Chondrocyte (in vitro differentiated cells): ENCODE measurements around the gene FLNC. TPM values are rescaled to one million over a fixed set of nuclear protein-coding genes. Genes with fewer than 3 reads are reported as not detected.

Source experiments
- DNase-seq: peaks from one replicate; pipeline ENCODE4 v3.0.0; 2021; ENCODE audit warnings: mixed read lengths, low spot score
- H3K27ac Mint-ChIP-seq: one replicate; pipeline ENCODE4 v1.8.0; 2021; ENCODE audit warnings: mild to moderate bottlenecking, moderate library complexity, mixed read lengths; ENCODE audit not compliant: unreplicated experiment
- H3K27me3 Mint-ChIP-seq: 2 replicates; pipeline ENCODE4 v1.8.0; 2021; ENCODE audit warnings: low read depth, mixed read lengths
- H3K36me3 Mint-ChIP-seq: 2 replicates; pipeline ENCODE4 v1.8.0; 2021; ENCODE audit warnings: low read depth, mixed read lengths
- H3K4me1 Mint-ChIP-seq: 2 replicates; pipeline ENCODE4 v1.8.0; 2021; ENCODE audit warnings: low read depth, mild to moderate bottlenecking, mixed read lengths
- H3K4me3 Mint-ChIP-seq: one replicate; pipeline ENCODE4 v1.8.0; 2021; ENCODE audit warnings: mild to moderate bottlenecking, moderate library complexity, mixed read lengths; ENCODE audit not compliant: unreplicated experiment
- H3K9me3 Mint-ChIP-seq: 2 replicates; pipeline ENCODE4 v1.8.0; 2021; ENCODE audit warnings: low read depth, mixed read lengths
- total RNA-seq: library from RNA; stranded (reverse); gene quantifications from 3 replicates; pipeline ENCODE4 v1.2.1, GENCODE V29; 2021
- TF ChIP-seq, protein P1 (sequence below): fragments of 200-600 bp; sonication (generic); IDR thresholded peaks from 2 replicates; pipeline ENCODE4 v1.5.0; 2021; ENCODE audit warnings: antibody characterized with exemption, mild to moderate bottlenecking, moderate library complexity

Gene FLNC
- total RNA-seq, 1 donor from 2014 or later: 118 TPM

DNA sequence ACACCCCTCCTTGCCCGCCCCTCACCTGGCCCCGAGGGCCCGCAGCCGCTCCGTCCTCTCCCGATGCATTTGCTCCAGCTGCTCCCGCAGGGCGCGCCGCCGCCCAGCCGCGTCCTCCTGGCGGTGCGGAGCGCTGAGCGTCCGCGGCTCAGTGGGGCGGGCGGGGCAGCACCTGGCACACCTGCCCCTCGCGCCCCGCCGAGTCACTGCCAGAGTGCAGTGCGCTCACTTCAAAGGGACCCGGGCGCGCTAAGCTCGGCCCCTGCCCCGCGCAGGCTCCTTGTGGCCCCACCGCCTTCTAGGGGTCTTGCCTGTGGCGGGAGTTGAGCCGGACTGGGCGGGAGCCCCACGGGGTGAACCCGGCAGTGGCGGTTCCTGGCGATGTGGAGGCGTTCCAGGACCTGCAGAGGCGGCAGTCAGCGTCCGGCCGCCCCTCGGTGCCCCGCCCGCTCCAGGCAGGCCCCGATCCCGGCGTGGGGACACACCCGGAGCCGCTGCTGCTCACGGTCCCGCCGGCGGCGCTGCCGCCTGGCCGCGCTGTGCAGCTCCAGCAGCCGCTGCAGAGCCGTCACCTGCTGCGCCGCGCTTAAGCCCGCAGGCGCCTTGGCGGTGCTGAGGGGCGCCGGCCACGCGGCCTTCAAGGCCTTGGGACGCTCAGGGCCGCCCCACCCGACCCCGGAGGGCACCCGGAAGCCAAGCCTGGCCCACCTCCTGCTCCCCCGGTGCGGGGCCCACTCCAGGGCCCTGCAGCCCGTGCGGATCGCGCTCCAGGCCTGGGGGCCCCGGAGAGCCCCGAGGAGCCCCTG, 39.1 kb downstream of the FLNC start:
- DNase-seq: peak; percentile 87
- no peak overlapping the region for H3K27ac Mint-ChIP-seq
- H3K9me3 Mint-ChIP-seq: no peaks in the 10 kb centered on the region
- H3K27me3 Mint-ChIP-seq: no peaks in the 10 kb centered on the region
- TF ChIP-seq, protein P1, sequence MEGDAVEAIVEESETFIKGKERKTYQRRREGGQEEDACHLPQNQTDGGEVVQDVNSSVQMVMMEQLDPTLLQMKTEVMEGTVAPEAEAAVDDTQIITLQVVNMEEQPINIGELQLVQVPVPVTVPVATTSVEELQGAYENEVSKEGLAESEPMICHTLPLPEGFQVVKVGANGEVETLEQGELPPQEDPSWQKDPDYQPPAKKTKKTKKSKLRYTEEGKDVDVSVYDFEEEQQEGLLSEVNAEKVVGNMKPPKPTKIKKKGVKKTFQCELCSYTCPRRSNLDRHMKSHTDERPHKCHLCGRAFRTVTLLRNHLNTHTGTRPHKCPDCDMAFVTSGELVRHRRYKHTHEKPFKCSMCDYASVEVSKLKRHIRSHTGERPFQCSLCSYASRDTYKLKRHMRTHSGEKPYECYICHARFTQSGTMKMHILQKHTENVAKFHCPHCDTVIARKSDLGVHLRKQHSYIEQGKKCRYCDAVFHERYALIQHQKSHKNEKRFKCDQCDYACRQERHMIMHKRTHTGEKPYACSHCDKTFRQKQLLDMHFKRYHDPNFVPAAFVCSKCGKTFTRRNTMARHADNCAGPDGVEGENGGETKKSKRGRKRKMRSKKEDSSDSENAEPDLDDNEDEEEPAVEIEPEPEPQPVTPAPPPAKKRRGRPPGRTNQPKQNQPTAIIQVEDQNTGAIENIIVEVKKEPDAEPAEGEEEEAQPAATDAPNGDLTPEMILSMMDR: peak; percentile 55
- peaks cover 26% of the 10 kb centered on the region for H3K4me1 Mint-ChIP-seq
- H3K4me3 Mint-ChIP-seq: peak overlapping the region; percentile 53
- H3K36me3 Mint-ChIP-seq: peaks cover 10% of the 10 kb centered on the region

DNA sequence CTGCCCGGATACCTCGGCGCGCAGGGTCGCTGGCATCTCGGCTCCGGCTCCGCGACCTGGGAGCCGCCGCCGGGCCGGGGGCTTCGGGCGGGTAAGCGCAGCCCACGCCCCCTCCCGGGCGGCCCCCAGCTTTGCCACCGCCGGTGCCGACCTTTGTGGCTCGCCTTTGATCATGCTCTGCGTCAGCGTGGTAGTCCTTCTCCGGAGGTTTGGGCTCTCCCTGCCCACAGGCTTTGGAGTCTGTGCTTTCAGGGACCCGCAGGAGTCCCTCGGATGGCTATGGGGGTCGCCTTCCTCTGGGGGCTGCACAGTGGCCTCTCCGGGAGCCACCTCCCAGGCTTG, 39.7 kb downstream of the FLNC start:
- no peak for DNase-seq
- Mint-ChIP-seq H3K4me3 (peak overlapping the region; percentile 58), H3K9me3 (no peaks in the 10 kb centered on the region), H3K27ac (no peak overlapping the region), H3K4me1 (peaks cover 24% of the 10 kb centered on the region), H3K27me3 (no peaks in the 10 kb centered on the region), H3K36me3 (peaks cover 10% of the 10 kb centered on the region)
- TF ChIP-seq, protein P1: no peak

DNA sequence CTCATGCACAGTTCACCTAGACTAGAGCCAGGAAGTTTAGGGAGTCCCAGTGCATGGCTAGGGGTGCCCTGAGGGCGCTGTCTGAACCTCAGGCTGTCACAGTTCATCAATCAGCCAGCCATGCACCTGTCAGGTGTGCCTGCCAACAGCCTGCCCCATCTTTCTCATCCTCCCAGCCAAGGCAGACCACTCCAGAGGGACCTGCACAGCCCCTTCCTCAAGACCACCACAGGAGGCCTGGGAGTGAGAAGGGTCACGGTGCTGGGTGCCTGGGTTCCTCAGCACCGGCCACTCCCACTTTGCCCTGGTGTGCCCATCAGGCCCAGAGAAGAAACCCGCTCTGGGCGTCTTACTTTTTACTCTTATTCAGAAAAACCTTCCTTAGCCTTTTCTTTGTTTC, 40.8 kb downstream of the FLNC start:
- DNase-seq: peak; percentile 81
- no peak overlapping the region for H3K27ac Mint-ChIP-seq
- H3K27me3 Mint-ChIP-seq: peaks cover 2% of the 10 kb centered on the region
- peaks cover 2% of the 10 kb centered on the region for H3K36me3 Mint-ChIP-seq
- H3K9me3 Mint-ChIP-seq: no peaks in the 10 kb centered on the region
- TF ChIP-seq, protein P1: no peak
- peaks cover 17% of the 10 kb centered on the region for H3K4me1 Mint-ChIP-seq
- H3K4me3 Mint-ChIP-seq: no peak overlapping the region

DNA sequence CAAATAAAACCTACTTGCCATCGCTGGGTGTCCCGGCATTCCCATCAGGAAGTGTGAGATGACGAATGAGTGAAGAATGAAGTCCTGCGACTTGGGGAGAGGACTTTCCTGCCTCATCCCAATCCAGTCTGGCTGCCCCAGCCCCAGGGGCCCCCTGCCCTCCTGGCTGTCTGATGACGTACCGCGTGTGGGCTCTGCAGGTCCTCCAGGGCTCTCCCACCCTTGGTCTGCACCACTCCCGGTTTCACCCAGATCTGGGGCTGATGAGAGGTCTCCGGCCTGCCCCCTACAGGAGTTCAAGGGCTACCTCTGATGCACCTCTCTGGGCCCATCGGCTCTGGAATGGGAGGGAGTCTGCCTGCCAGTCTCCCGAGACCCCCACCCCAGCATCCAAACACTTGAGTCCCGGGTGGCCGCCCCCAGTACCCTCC, 42.2 kb downstream of the FLNC start:
- H3K4me1 Mint-ChIP-seq: peaks cover 13% of the 10 kb centered on the region
- H3K27me3 Mint-ChIP-seq: peaks cover 2% of the 10 kb centered on the region
- H3K36me3 Mint-ChIP-seq: no peaks in the 10 kb centered on the region
- TF ChIP-seq, protein P1: peak; percentile 37
- DNase-seq: peak; percentile 92
- H3K9me3 Mint-ChIP-seq: no peaks in the 10 kb centered on the region
- H3K4me3 Mint-ChIP-seq: no peak overlapping the region
- H3K27ac Mint-ChIP-seq: no peak overlapping the region

- no peak overlapping the region for H3K27ac Mint-ChIP-seq
- TF ChIP-seq, protein P1: no peak
- H3K4me1 Mint-ChIP-seq: peaks cover 9% of the 10 kb centered on the region
- DNase-seq: no peak
- no peaks in the 10 kb centered on the region for H3K36me3 Mint-ChIP-seq
- H3K4me3 Mint-ChIP-seq: no peak overlapping the region
- H3K27me3 Mint-ChIP-seq: peaks cover 2% of the 10 kb centered on the region
- no peaks in the 10 kb centered on the region for H3K9me3 Mint-ChIP-seq
These were observed 43.0 kb downstream of the FLNC start for GRCh38 chr7:128873234-128873633.
